ENCODE results near the gene ZFP64. TPM values are rescaled to one million over a fixed set of nuclear protein-coding genes. Genes with fewer than 3 reads are reported as not detected.
"Not testable (repeated sequence)": the region's sequence is repeated elsewhere in the genome, so short reads cannot be mapped to it uniquely, and the experiment has no call there.

The ZFP64 gene
- total RNA-seq, 1 experiment from 2014 or later = 14.6 TPM

DNA sequence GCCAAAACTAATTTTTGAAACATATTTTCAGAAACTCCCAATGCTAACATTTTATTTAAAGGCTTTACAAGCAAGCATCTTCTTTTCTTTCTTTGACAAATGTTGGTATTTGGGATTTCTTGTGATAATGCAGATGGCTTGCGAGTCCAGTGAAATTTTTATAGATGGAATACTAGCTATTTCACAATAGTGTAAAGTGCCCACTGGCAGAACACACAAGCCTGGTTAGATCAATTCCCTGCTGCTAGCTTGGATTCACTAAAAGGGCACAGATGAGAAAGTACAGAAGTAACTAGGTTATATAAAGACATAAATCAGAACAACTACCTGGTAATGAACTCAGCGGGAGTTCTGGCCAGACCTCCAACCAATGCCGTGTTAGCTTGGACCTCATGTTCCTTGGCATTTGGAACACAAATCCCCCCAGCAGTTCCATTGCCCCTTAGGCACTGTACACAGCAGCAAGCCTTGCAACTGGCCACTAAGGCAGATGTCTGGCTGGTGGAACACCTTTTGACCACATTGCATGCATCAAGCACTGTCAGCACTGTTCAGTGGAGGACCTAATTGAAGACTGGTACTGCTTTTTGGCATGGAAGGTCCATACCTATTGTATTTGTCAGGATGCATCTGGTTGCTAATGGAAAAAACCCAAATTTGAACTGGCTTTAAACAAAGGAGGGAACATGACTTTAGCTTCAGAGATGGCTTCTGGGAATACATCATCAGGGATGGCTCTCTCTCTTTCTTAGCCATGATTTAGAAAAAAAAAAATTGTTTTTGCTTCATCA, 15.6 kb upstream of the ZFP64 start:
- no peak for DNase-seq (ENCODE audit: low read depth)

DNA sequence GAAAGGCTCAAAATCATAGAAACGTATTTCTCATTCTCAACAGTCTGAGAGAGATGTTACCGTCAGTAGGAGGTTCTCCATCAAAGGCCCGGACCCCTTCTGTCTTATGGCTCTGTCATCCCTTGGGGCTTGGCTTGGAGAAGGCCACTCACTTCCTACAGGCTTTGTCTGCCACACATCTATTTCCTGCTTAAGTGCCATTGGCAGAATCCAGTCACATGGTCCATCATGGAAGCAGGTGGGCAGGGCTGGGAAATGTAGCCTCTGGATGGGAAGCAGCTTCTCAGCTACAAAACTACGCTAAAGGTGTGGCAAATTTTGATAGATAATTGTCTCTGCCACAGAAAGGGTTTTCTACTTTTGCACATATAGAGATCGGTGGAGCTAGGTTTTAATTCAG, 12.6 kb upstream of the ZFP64 start:
- peak; percentile 26 for DNase-seq (ENCODE audit: low read depth)

DNA sequence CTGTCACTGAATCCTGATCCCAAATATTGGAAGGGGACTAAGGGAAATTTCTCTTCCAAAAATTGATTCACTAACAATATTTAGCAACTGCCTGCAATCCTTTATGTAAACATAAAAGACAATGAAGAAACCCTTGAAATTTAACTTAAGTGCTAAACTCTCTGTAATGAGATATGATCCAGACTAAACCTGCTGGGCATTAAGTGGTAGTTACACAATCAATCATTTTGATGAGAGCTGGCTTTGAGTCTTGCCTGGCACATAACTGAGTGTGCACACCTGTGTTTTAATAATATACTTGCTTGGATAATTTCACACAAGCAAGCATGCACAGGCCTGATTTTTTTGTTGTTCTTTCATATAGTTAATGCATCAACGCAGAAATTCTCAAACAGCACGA, 9.8 kb upstream of the ZFP64 start:
- DNase-seq (ENCODE audit: low read depth) = no peak

- DNase-seq (ENCODE audit: low read depth) = no peak
Observed at GRCh38 chr20:52200870-52201269, 9.3 kb upstream of the ZFP64 start.

- DNase-seq (ENCODE audit: low read depth) = no peak
Observed at GRCh38 chr20:52196845-52197244, 5.3 kb upstream of the ZFP64 start.

GRCh38 chr20:52193886-52194545, 2.4 kb upstream of the ZFP64 start:
- DNase-seq (ENCODE audit: low read depth) = no peak

DNA sequence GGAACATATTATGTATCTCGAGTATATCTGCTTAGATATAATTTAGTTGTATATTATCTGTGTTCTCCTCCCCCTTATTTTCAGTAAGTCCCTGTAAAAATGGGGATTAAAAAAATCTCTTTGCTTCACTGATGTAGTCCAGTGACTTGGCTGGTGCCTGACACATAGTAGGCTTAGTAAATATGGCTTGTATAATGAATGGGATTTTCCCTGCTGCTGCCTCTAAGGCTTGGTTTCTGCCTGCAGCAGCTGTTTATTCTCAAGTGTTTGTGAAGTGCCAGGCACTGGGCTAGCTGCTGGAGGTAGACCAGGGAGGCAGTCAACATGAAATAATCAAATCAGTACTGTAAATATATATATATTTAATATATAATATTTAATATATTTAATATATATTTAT, 1.6 kb upstream of the ZFP64 start:
- no peak for DNase-seq (ENCODE audit: low read depth)

DNA sequence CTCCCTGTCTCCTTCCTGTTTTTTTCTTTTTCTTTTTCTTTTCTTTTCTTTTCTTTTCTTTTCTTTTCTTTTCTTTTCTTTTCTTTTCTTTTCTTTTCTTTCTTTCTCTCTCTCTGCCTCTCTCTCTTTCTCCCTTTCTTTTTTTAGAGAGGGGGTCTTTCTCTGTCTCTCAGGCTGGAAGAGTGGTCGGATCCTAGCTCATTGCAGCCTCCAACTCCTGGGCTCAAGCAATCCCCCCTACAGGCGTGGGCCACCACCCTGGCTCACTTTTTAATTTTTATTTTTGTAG, 1.1 kb upstream of the ZFP64 start:
- DNase-seq (ENCODE audit: low read depth) = not testable (repeated sequence)

- DNase-seq (ENCODE audit: low read depth) = peak; percentile 48
Observed at GRCh38 chr20:52191916-52192718, 538 bp upstream of the ZFP64 start.

DNA sequence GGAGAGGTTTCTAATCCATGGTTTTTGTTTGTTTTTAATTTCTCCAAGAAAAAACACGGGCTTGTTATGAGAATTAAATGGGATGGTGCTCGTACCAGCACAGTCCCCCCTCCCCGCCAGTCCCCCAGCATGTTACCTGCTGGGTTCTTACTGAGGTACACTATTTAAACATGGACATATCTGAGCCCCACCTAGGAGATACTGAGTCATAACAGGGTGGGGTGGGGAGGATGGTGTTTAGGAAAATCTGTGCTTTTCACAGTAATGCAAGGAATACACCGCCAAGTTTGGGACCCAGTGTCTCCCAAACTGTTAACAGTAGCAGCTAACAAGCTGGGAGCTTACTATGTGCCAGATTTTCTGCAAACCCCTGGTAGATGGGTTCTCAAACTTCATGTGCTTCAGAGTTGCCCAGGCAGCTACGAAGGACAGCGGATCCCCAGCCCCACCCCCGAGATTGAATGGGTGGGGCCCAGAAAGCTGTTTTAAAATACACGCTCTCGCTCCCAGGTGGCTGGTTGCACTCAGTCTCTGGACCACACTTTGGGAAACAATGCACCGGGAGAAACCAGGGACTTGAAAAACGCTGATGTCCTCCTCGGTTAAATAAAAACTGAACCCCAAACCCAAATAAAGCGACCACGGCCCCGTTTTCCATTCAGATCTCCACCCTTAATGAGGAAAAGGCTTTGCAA, 995 bp downstream of the ZFP64 start:
- DNase-seq (ENCODE audit: low read depth) = peak; percentile 45

DNA sequence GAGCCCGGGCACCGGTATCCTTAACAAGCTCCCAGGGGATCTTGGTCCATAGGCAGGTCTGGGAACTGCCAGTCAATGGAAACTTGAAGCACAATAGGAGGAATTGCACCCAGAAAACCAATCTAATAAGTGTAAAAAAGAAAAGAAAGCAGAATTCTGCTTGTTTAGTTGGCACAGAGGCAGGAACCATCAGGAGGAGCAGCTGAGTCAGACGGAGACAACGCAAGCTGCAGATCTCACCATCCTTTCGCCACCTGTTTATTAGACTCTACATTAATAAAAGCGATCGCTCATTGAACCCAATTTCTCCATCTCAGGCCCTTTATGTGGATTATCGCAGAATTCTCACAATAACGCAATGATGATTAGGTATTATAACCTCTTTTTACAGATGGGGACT, 9.8 kb downstream of the ZFP64 start:
- DNase-seq (ENCODE audit: low read depth) = no peak

DNA sequence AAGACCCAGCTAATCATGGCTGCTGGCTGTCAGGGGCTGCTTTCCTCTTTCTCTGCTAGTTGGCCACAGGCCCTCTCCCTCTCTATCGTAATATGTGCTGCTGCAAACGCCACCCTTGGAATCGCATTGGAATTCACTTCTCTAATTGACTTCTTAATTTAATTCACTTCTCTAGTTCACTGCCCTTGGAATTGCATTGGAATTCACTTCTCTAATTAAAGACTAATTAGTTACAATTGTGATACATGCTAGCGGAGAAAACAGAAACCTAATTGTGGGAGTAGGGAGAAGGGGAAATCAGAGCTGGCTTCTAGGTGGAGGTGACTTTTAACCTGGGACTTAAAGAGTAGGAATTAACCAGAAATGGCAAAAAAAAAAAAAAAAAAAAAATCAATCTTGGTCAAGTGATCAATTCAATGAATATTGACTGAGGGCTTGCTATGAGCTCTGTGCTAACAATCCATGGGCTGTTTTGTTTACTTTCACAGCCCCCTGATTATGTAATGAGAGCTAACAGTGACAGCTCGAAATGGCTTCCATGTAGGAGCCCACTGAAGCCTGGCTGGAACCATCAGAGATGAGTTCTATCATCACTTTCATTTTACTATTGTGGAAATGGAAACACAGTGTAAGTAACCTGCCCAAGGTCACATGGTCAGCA, 11.3 kb downstream of the ZFP64 start:
- DNase-seq (ENCODE audit: low read depth) = no peak

- no peak for DNase-seq (ENCODE audit: low read depth)
Observed at GRCh38 chr20:52179331-52180179, 12.0 kb downstream of the ZFP64 start.

DNA sequence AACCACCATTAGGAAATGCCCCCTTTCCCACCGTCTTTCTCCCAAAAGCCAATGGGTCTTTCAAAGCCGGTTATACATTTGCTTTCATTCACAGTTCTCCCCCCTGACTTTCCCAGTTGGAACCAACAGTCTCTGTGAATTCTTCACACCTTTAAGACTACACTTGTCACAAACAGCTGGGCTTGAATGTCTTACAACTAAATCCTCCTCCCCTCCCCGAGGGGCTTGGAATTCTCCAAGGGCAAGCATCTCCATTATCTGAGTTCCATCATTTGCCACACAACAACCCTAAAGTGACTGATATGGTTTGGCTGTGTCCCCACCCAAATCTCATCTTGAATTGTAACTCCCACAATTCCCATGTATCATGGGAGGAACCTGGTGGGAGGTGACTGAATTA, 12.9 kb downstream of the ZFP64 start:
- DNase-seq (ENCODE audit: low read depth) = no peak

DNA sequence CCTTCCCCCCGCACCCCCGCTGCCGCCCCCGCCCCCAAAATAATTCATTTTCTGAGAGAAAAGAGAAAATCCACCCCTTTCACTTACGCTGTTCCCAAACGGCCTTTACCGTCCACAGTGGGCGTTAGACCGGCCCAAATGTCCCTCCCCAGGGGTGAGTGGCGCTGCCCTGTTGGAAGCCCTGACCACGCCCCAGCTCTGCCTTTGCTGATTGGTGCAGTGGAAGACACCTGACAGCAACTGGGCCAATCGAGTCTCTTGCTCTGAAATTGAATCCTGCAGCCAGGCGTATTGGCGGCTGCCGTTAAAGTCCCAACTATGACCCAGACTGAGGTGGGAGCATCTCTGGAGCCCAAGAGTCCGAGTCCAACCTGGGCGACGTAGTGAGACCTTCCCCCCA, 15.7 kb downstream of the ZFP64 start:
- DNase-seq (ENCODE audit: low read depth) = no peak

DNA sequence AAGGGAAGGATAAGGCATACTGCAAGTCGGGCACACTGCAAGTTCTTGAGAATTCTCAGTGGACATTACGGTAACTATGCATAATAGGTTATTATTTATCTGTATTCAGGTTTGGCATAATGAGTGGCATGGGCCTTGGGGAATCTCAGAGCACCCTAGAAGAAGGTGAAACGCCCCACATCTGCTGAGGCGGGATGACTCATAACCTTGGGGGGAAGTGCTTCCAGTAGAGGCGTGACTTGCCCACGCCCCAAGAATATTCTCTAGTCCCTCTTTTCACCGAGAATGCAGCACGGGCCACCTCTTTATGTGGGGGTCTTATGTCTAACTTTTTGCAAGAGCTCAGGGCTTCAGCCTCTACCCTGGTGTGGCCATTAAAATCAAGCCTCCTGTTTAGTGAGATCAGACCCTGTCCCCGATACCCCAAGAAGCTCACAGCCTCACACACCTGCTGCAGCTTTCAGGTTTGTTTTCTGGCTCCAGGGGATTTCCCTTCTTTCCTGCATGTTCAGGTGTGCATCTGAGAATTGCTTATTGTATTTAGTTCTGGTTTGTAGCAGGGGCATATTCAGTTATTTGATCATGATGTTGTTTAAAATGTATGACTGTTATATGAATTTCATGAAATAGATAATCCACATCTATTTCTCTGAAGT, 19.1 kb downstream of the ZFP64 start:
- DNase-seq (ENCODE audit: low read depth) = no peak

DNA sequence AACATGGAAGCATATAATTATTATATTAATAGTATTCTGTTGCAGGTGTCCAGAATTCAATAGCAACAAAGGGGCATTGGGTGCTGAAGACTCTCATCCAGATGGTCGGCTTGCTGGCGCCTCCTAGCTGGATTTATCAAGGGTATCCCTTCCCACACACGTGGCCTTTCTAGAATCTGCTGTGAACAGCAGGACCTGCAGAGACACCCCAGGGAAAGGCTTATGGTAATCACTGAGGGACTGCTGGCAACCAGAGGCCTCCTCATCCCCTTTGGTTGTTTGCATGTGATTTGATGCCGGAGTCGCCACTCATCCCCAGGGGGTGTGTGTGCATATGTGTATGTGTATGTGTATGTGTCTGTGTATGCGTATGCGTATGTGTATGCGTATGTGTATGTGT, 20.6 kb downstream of the ZFP64 start:
- no peak for DNase-seq (ENCODE audit: low read depth)

- DNase-seq (ENCODE audit: low read depth) = no peak
Observed at GRCh38 chr20:52168116-52168515, 23.5 kb downstream of the ZFP64 start.

- no peak for DNase-seq (ENCODE audit: low read depth)
Observed at GRCh38 chr20:52167232-52167840, 24.2 kb downstream of the ZFP64 start.
